H9 (cell line): Measurements from ENCODE around the gene ARID1B. TPM values are rescaled to one million over a fixed set of nuclear protein-coding genes. Genes with fewer than 3 reads are reported as not detected.

ENCODE experiments used
- DNase-seq: peaks from one replicate; pipeline ENCODE4 v3.0.0-alpha.2; 2017
- H2AFZ ChIP-seq: one replicate; pipeline ENCODE4 v1.6.1; 2013; ENCODE audit warnings: mild to moderate bottlenecking, low read length, control low read depth, moderate library complexity
- H2AK5ac ChIP-seq: 2 replicates; pipeline ENCODE4 v1.6.1; 2013; ENCODE audit warnings: low read length, control low read depth, mixed read lengths; ENCODE audit not compliant: insufficient read length
- H2BK120ac ChIP-seq: one replicate; pipeline ENCODE4 v1.6.1; 2013; ENCODE audit warnings: low read depth, mild to moderate bottlenecking, low read length, control low read depth, inconsistent platforms; ENCODE audit not compliant: poor library complexity, severe bottlenecking
- H2BK12ac ChIP-seq: 2 replicates; pipeline ENCODE4 v1.6.1; 2013; ENCODE audit warnings: low read length, control low read depth, mixed read lengths, low read depth; ENCODE audit not compliant: insufficient read length
- H2BK15ac ChIP-seq: 2 replicates; pipeline ENCODE4 v1.6.1; 2013; ENCODE audit warnings: low read depth, low read length, control low read depth
- H2BK20ac ChIP-seq: one replicate; pipeline ENCODE4 v1.6.1; 2013; ENCODE audit warnings: low read depth, mild to moderate bottlenecking, low read length, control low read depth, inconsistent platforms; ENCODE audit not compliant: poor library complexity, severe bottlenecking
- H2BK5ac ChIP-seq: 2 replicates; pipeline ENCODE4 v1.6.1; 2013; ENCODE audit warnings: low read length, control low read depth, mixed read lengths; ENCODE audit not compliant: insufficient read length
- H3K14ac ChIP-seq: 2 replicates; pipeline ENCODE4 v1.6.1; 2013; ENCODE audit warnings: low read length, control low read depth; ENCODE audit not compliant: insufficient read depth
- H3K18ac ChIP-seq: 2 replicates; pipeline ENCODE4 v1.6.1; 2013; ENCODE audit warnings: low read depth, mild to moderate bottlenecking, mixed read lengths, low read length, control low read depth; ENCODE audit not compliant: insufficient read length
- H3K23ac ChIP-seq: 2 replicates; pipeline ENCODE4 v1.6.1; 2013; ENCODE audit warnings: low read length, control low read depth, mixed read lengths, low read depth; ENCODE audit not compliant: insufficient read length
- H3K23me2 ChIP-seq: 2 replicates; pipeline ENCODE4 v1.6.1; 2013; ENCODE audit warnings: low read depth, mild to moderate bottlenecking, mixed read lengths, low read length, control low read depth; ENCODE audit not compliant: insufficient read length, poor library complexity, severe bottlenecking
- H3K27ac ChIP-seq: 2 replicates; pipeline ENCODE4 v1.5.1; 2013; ENCODE audit warnings: low read length, control low read depth, mixed read lengths, low read depth; ENCODE audit not compliant: insufficient read length
- H3K27me3 ChIP-seq: 2 replicates; pipeline ENCODE4 v1.6.1; 2013; ENCODE audit warnings: low read length, control low read depth, inconsistent platforms; ENCODE audit not compliant: insufficient read depth
- H3K4ac ChIP-seq: 2 replicates; pipeline ENCODE4 v1.6.1; 2013; ENCODE audit warnings: low read depth, mild to moderate bottlenecking, control low read depth, inconsistent platforms, low read length, moderate library complexity
- H3K4me1 ChIP-seq: 2 replicates; pipeline ENCODE4 v1.6.1; 2013; ENCODE audit warnings: low read length, control low read depth, inconsistent platforms; ENCODE audit not compliant: insufficient read depth
- H3K4me2 ChIP-seq: 2 replicates; pipeline ENCODE4 v1.6.1; 2013; ENCODE audit warnings: low read length, control low read depth, mixed read lengths; ENCODE audit not compliant: insufficient read length, insufficient read depth
- H3K56ac ChIP-seq: 2 replicates; pipeline ENCODE4 v1.6.1; 2013; ENCODE audit warnings: low read depth, mild to moderate bottlenecking, mixed read lengths, low read length, control low read depth; ENCODE audit not compliant: insufficient read length
- H3K79me1 ChIP-seq: 2 replicates; pipeline ENCODE4 v1.6.1; 2013; ENCODE audit warnings: low read depth, mild to moderate bottlenecking, moderate library complexity, low read length, control low read depth, inconsistent platforms; ENCODE audit not compliant: insufficient read depth, poor library complexity, severe bottlenecking
- H3K79me2 ChIP-seq: 2 replicates; pipeline ENCODE4 v1.6.1; 2013; ENCODE audit warnings: low read length, control low read depth, inconsistent platforms; ENCODE audit not compliant: insufficient read depth
- H3K9ac ChIP-seq: 2 replicates; pipeline ENCODE4 v1.6.1; 2013; ENCODE audit warnings: low read length, control low read depth, mixed read lengths; ENCODE audit not compliant: insufficient read length; ENCODE audit errors: extremely low read depth
- H3K9me3 ChIP-seq: one replicate; pipeline ENCODE4 v1.6.1; 2013; ENCODE audit warnings: low read depth, low read length, inconsistent platforms; ENCODE audit not compliant: control insufficient read depth
- H3T11ph ChIP-seq: one replicate; pipeline ENCODE4 v1.6.1; 2013; ENCODE audit warnings: mild to moderate bottlenecking, low read length, control low read depth, inconsistent platforms
- H4K20me1 ChIP-seq: one replicate; pipeline ENCODE4 v1.6.1; 2013; ENCODE audit not compliant: control insufficient read depth, insufficient read length, insufficient read depth
- H4K5ac ChIP-seq: 2 replicates; pipeline ENCODE4 v1.6.1; 2013; ENCODE audit warnings: low read depth, mild to moderate bottlenecking, mixed read lengths, low read length, control low read depth; ENCODE audit not compliant: insufficient read length
- H4K8ac ChIP-seq: replicated peaks from 2 replicates; pipeline ENCODE4 v1.6.1; 2013; ENCODE audit warnings: low read length, control low read depth, mixed read lengths, low read depth; ENCODE audit not compliant: insufficient read length
- H4K91ac ChIP-seq: 2 replicates; pipeline ENCODE4 v1.6.1; 2013; ENCODE audit warnings: low read depth, mild to moderate bottlenecking, moderate library complexity, mixed read lengths, low read length, control low read depth; ENCODE audit not compliant: insufficient read length
- H3K27ac Mint-ChIP-seq, 3 experiments: 2 replicates in 2 of 3; 3 replicates in 1 of 3; pipeline ENCODE4 v1.8.0; 2020 to 2021; ENCODE audit warnings: mixed read lengths in 3 of 3, mild to moderate bottlenecking in 1 of 3, moderate library complexity in 1 of 3
- H3K27me3 Mint-ChIP-seq: 2 replicates; pipeline ENCODE4 v1.8.0; 2021; ENCODE audit warnings: low read depth, mild to moderate bottlenecking, moderate library complexity, mixed read lengths
- H3K36me3 Mint-ChIP-seq, 3 experiments: 2 replicates in 2 of 3; 3 replicates in 1 of 3; pipeline ENCODE4 v1.8.0; 2020 to 2021; ENCODE audit warnings: low read depth in 3 of 3, mixed read lengths in 3 of 3; ENCODE audit not compliant: insufficient read depth in 1 of 3
- H3K4me1 Mint-ChIP-seq, 2 experiments: 2 replicates each; pipeline ENCODE4 v1.8.0; 2020; ENCODE audit warnings: mixed read lengths in 2 of 2
- H3K4me3 Mint-ChIP-seq, 2 experiments: 2 replicates in 1 of 2; 3 replicates in 1 of 2; pipeline ENCODE4 v1.8.0; 2020 to 2021; ENCODE audit warnings: mild to moderate bottlenecking in 2 of 2, mixed read lengths in 2 of 2, moderate library complexity in 1 of 2
- H3K9me3 Mint-ChIP-seq, 2 experiments: 2 replicates in 1 of 2; 3 replicates in 1 of 2; pipeline ENCODE4 v1.8.0; 2020; ENCODE audit warnings: mild to moderate bottlenecking in 2 of 2, mixed read lengths in 2 of 2, moderate library complexity in 1 of 2
- WGBS: extraction: QIAGEN DNeasy Blood & Tissue Kit; methylation state at CpG from one replicate; pipeline ENCODE4 v1.1.7; 2013; ENCODE audit warnings: missing lambda C conversion rate, low lambda C conversion rate, mixed read lengths; ENCODE audit not compliant: insufficient read length; ENCODE audit errors: extremely low coverage; 5-methylcytosine and 5-hydroxymethylcytosine counted together
- total RNA-seq: library from RNA; stranded (reverse); gene quantifications from 2 replicates; pipeline ENCODE4 v1.2.1, GENCODE V29; 2021
- TF ChIP-seq, protein P1 (sequence below): fragments of 200-600 bp; sonication (generic); conservative IDR thresholded peaks from 3 replicates; pipeline ENCODE4 v1.8.0; 2021; ENCODE audit warnings: antibody characterized with exemption, mild to moderate bottlenecking

ARID1B gene
- total RNA-seq, 1 experiment from 2014 or later = 88.2 TPM

DNA sequence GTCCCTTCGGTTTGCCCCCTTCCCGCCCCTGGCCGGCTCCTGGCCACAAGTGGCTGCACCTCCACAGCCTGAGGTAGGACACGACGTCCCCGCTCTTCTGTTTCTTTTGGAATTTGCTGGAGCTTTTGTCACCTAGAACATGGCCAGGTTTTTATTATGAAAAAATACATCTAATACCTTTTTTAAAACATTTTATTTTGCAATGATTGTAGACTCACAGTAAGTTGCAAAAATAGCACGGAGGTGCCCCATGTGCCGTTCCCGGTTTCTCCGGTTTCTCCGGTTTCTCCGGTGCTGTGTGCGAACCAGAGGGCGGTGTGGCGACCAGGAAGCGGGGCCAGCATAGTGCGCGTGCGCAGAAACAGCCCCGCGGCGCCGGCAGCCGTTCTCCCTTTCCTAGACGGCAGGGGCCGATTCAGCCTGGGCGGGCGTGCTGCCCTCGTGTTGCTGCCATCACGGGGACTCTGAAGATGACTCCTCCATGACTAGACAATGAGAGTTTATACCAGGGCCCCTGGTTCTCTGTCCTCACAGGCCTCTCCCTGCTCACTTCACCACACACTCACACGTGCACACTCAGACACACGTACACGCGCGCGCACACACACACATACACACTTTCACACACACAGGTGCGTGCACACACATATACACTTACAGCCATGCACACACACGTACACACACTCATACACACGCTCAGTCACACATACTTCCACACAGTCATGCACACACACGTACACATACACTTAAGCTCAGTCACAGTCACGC lies 444.1 kb downstream of the ARID1B start:
- peak; percentile 80 for DNase-seq
- Histone ChIP-seq H2AK5ac (no peak overlapping the region), H2BK20ac (no peak overlapping the region), H3K9me3 (no peaks in the 10 kb centered on the region), H2BK120ac (no peak overlapping the region), H2BK5ac (no peak overlapping the region), H3K4ac (no peak overlapping the region), H3K27me3 (no peaks in the 10 kb centered on the region), H3K18ac (peak overlapping the region; percentile 31), H3K23me2 (no peaks in the 10 kb centered on the region), H3K4me1 (no peaks in the 10 kb centered on the region), H4K91ac (no peak overlapping the region), H3K56ac (no peak overlapping the region), H3K23ac (no peak overlapping the region), H3K4me2 (no peak overlapping the region), H3K14ac (no peak overlapping the region), H4K20me1 (no peaks in the 10 kb centered on the region), H2BK15ac (no peak overlapping the region), H4K5ac (peak overlapping the region; percentile 41), H2AFZ (no peak overlapping the region), H3K79me2 (no peaks in the 10 kb centered on the region), H3K27ac (no peak overlapping the region), H3K9ac (no peak overlapping the region), H3T11ph (no peak overlapping the region), H4K8ac (no peak overlapping the region), H3K79me1 (no peaks in the 10 kb centered on the region), H2BK12ac (no peak overlapping the region)
- H3K36me3 Mint-ChIP-seq = no peaks in the 10 kb centered on the region; a peak in 1 of 7 replicates
- H3K27me3 Mint-ChIP-seq = peaks cover 30% of the 10 kb centered on the region
- peak overlapping the region; percentile 41 to 44; a peak in 3 of 5 replicates for H3K4me3 Mint-ChIP-seq
- WGBS = no CpG with 5 or more reads among the region's 41 CpGs
- no peaks in the 10 kb centered on the region; a peak in 2 of 5 replicates for H3K9me3 Mint-ChIP-seq
- no peak overlapping the region; a peak in 1 of 7 replicates for H3K27ac Mint-ChIP-seq
- H3K4me1 Mint-ChIP-seq = peaks cover 8 to 21% of the 10 kb centered on the region in 2 experiments
- TF ChIP-seq, protein P1, sequence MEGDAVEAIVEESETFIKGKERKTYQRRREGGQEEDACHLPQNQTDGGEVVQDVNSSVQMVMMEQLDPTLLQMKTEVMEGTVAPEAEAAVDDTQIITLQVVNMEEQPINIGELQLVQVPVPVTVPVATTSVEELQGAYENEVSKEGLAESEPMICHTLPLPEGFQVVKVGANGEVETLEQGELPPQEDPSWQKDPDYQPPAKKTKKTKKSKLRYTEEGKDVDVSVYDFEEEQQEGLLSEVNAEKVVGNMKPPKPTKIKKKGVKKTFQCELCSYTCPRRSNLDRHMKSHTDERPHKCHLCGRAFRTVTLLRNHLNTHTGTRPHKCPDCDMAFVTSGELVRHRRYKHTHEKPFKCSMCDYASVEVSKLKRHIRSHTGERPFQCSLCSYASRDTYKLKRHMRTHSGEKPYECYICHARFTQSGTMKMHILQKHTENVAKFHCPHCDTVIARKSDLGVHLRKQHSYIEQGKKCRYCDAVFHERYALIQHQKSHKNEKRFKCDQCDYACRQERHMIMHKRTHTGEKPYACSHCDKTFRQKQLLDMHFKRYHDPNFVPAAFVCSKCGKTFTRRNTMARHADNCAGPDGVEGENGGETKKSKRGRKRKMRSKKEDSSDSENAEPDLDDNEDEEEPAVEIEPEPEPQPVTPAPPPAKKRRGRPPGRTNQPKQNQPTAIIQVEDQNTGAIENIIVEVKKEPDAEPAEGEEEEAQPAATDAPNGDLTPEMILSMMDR = no peak; the same call in 1 of the 3 replicates
